ENCODE measurements around the gene FCMR. TPM values are rescaled to one million over a fixed set of nuclear protein-coding genes. Genes with fewer than 3 reads are reported as not detected.

Gene FCMR
- total RNA-seq, 2 donors from 2014 or later, result 1.3 to 5.0 TPM

DNA sequence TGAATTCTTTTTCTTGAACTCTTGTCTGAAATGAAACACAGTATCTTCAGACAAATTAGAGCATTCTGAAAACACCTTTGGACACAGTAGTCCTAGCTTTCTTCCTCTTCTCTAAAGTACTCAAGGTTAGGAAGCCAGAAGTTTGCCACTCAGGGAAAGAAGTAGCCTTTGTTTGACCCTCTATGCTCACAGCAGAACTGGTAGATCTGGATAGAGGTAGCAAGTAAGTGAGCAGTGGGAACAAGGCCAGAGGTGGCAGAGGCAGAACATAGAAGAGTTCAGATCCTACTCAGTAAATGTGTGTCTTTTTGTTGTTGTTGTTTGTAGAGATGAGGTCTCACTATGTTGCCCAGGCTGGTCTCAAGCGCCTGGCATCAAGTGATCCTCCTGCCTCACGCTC is 31.9 kb upstream of the FCMR start:
- H3K27me3 ChIP-seq, result no peaks in the 10 kb centered on the region
- no peak for TF ChIP-seq CTCF (IDR thresholded peaks at IDR 0.05)
- H3K4me1 ChIP-seq, result no peaks in the 10 kb centered on the region
- no peak overlapping the region for H3K27ac ChIP-seq
- DNase-seq (ENCODE audit: low spot score), result no peak
- no peaks in the 10 kb centered on the region for H3K36me3 ChIP-seq
- no peak overlapping the region for H3K4me3 ChIP-seq
- no peaks in the 10 kb centered on the region for H3K9me3 ChIP-seq

DNA sequence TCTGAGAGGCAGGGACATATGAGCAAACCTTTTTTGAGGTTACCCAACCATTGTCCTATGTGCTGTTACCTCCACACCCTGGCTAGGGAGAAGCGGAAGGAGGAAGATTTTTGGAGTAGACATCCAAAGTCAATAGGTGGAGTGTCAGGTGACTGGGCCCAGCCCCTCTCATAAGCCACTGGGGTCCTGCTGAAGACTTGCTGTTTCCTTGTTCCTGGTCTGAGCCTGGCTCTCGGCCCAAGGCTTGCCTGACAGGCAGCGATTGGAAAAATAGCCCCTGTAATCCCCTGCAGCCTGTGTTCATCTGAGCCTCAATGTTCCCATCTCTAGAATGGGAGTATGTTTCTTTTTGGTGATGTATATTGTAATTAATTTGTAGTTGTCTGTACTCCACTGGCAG is 31.4 kb upstream of the FCMR start:
- no peaks in the 10 kb centered on the region for H3K27me3 ChIP-seq
- H3K27ac ChIP-seq, result no peak overlapping the region
- H3K4me3 ChIP-seq, result no peak overlapping the region
- no peak for TF ChIP-seq CTCF (IDR thresholded peaks at IDR 0.05)
- H3K9me3 ChIP-seq, result no peaks in the 10 kb centered on the region
- no peak for DNase-seq (ENCODE audit: low spot score)
- H3K4me1 ChIP-seq, result no peaks in the 10 kb centered on the region
- no peaks in the 10 kb centered on the region for H3K36me3 ChIP-seq

- no peaks in the 10 kb centered on the region for H3K4me1 ChIP-seq
- H3K27me3 ChIP-seq, result no peaks in the 10 kb centered on the region
- no peaks in the 10 kb centered on the region for H3K36me3 ChIP-seq
- H3K4me3 ChIP-seq, result no peak overlapping the region
- no peak for TF ChIP-seq CTCF (IDR thresholded peaks at IDR 0.05)
- DNase-seq (ENCODE audit: low spot score), result no peak
- no peaks in the 10 kb centered on the region for H3K9me3 ChIP-seq
- no peak overlapping the region for H3K27ac ChIP-seq
Observed at GRCh38 chr1:206952171-206952570, 30.4 kb upstream of the FCMR start.

DNA sequence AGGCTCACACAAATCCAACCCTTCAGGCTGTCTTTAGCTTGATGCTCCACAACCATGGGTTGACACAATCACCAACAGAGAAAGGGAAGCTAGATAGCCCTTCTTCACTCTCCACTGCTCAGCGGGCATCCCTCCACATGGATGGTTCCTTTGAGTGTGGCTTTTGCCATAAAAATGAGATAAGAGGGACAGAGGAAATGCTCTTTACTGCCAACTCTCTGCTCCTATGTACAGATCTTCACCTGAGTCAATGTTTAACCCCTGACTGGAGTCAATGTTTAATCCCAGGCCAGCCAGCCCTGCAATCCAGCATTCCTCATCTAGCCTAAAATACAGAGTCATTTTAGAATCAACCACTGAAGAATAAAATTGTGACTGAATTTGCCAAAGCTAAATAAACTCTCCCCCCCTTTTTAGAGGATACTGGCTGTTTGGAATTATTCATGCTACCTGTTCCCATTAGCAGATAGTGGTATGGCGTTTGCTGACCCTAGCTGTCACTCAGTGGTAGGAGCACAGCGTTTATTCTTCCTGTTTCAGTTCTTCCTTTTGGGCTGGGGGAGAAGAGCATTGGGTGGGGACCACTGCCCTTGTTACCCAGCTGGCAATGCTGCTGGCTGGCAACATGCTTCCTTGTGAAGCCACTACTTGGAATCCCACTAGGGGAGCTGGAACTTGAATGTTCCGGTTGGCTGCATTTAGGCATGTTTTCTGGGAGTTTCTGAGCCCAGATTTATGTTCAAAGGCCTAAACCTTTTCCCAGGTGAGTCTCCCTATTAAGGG is 29.8 kb upstream of the FCMR start:
- Histone ChIP-seq H3K36me3 (no peaks in the 10 kb centered on the region), H3K4me3 (no peak overlapping the region), H3K27me3 (no peaks in the 10 kb centered on the region), H3K9me3 (no peaks in the 10 kb centered on the region), H3K27ac (no peak overlapping the region), H3K4me1 (no peaks in the 10 kb centered on the region)
- TF ChIP-seq CTCF (IDR thresholded peaks at IDR 0.05), result no peak
- DNase-seq (ENCODE audit: low spot score), result no peak

DNA sequence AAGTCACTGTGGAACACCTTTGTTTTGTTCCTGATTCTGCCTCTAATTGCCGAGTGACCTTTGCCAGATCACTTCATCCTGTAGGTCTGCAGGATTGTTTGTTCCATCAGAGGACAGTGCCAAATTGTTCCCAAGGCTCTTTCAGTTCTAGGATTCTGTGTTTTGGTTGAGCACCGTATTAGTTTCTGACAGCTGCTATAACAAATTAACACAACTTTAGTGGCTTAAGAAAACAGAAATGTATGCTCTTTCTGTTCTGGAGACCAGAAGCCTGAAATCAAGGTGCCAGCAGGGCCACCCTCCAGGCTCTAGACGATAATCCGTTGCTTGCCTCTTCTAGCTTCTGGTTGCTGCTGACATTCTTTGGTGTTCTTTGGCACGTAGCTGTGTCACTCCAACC is 27.9 kb upstream of the FCMR start:
- DNase-seq (ENCODE audit: low spot score), result no peak
- H3K4me3 ChIP-seq, result no peak overlapping the region
- no peaks in the 10 kb centered on the region for H3K9me3 ChIP-seq
- H3K27me3 ChIP-seq, result no peaks in the 10 kb centered on the region
- no peak overlapping the region for H3K27ac ChIP-seq
- no peak for TF ChIP-seq CTCF (IDR thresholded peaks at IDR 0.05)
- H3K4me1 ChIP-seq, result no peaks in the 10 kb centered on the region
- no peaks in the 10 kb centered on the region for H3K36me3 ChIP-seq

GRCh38 chr1:206949208-206949607 is 27.5 kb upstream of the FCMR start:
- no peaks in the 10 kb centered on the region for H3K27me3 ChIP-seq
- H3K4me1 ChIP-seq, result no peaks in the 10 kb centered on the region

More at GRCh38 chr1:206949208-206949607, 27.5 kb upstream of the FCMR start:
- H3K27ac ChIP-seq, result no peak overlapping the region
- no peak overlapping the region for H3K4me3 ChIP-seq
- no peaks in the 10 kb centered on the region for H3K9me3 ChIP-seq
- DNase-seq (ENCODE audit: low spot score), result no peak
- no peak for TF ChIP-seq CTCF (IDR thresholded peaks at IDR 0.05)
- no peaks in the 10 kb centered on the region for H3K36me3 ChIP-seq

All from right atrium auricular region (tissue), 2 donors.